Lower leg skin (tissue), 4 donors: Measurements from ENCODE around the gene NRSN2. TPM values are rescaled to one million over a fixed set of nuclear protein-coding genes. Genes with fewer than 3 reads are reported as not detected.

Experiments
- DNase-seq, 2 donors: peaks; one replicate each; pipeline ENCODE4 v3.0.0-alpha.2; 2019; ENCODE audit warnings: low spot score in 2 of 2
- H3K4me3 ChIP-seq: fragments of 200-600 bp; sonication (generic); 2 replicates; pipeline ENCODE4 v1.5.1; 2017; ENCODE audit warnings: mild to moderate bottlenecking, low read depth; ENCODE audit not compliant: poor library complexity, severe bottlenecking
- CTCF ChIP-seq, 3 donors: fragments of 450-650 bp; IDR thresholded peaks; one replicate each; pipeline ENCODE4 v1.5.1; 2016; ENCODE audit warnings: antibody characterized with exemption in 3 of 3, mild to moderate bottlenecking in 3 of 3, moderate library complexity in 2 of 3
- POLR2A ChIP-seq, 2 donors: fragments of 450-650 bp; IDR thresholded peaks; one replicate each; pipeline ENCODE4 v1.6.1; 2016 to 2017; ENCODE audit warnings: antibody characterized with exemption in 2 of 2, mild to moderate bottlenecking in 1 of 2, moderate library complexity in 1 of 2
- WGBS, 2 donors: methylation state at CpG; one replicate each; pipeline ENCODE4 v1.1.5; 2018; 5-methylcytosine and 5-hydroxymethylcytosine counted together
- intact Hi-C: fragments of 100-400 bp; cut with DNase I; formaldehyde crosslinking; loops from one replicate; pipeline ENCODE4 v1.15.0; 2023; ENCODE audit warnings: low total_unique reads
- total RNA-seq, 4 donors: library from RNA; depleted of rRNA; stranded (reverse); fragments of >200 nt; gene quantifications; one replicate each; pipeline ENCODE4 v1.1.0, GENCODE V29; 2016

NRSN2 gene
- total RNA-seq, 4 donors from 2014 or later = 4.4 to 16.6 (median 9.9) TPM

- whole genome bisulfite sequencing, 2 donors = 46 to 58% methylated on average over 6 of the region's 7 CpGs
- TF ChIP-seq POLR2A (IDR thresholded peaks at IDR 0.05) (no peak), CTCF (IDR thresholded peaks at IDR 0.05) (no peak)
- intact Hi-C loops = no loop called here
- H3K4me3 ChIP-seq = no peak overlapping the region
- no peak for DNase-seq
Measured at GRCh38 chr20:308427-309038, 38.4 kb upstream of the NRSN2 start.

- 7 to 9% methylated on average over 6 of the region's 6 CpGs for WGBS, 2 donors
- TF ChIP-seq CTCF (IDR thresholded peaks at IDR 0.05) (no peak), POLR2A (IDR thresholded peaks at IDR 0.05) (no peak)
- no peak overlapping the region for H3K4me3 ChIP-seq
- intact Hi-C loops = no loop called here
- DNase-seq = no peak
Measured at GRCh38 chr20:309306-309840, 37.5 kb upstream of the NRSN2 start.

- DNase-seq = peak; percentile 96 to 99
- 4 to 6% methylated on average over 27 to 31 of the region's 31 CpGs for WGBS, 2 donors
- TF ChIP-seq CTCF (IDR thresholded peaks at IDR 0.05) = no peak
- no peak for TF ChIP-seq POLR2A (IDR thresholded peaks at IDR 0.05)
Measured at GRCh38 chr20:309841-310644, 36.9 kb upstream of the NRSN2 start.

GRCh38 chr20:310645-311044 is 36.3 kb upstream of the NRSN2 start:
- no peak for DNase-seq
- intact Hi-C loops = no loop called here
- no peak for TF ChIP-seq CTCF (IDR thresholded peaks at IDR 0.05)
- H3K4me3 ChIP-seq = no peak overlapping the region
- 8% methylated on average over 7 of the region's 7 CpGs for WGBS, 2 donors

More at GRCh38 chr20:309841-310644, 36.9 kb upstream of the NRSN2 start:
- H3K4me3 ChIP-seq = no peak overlapping the region
- intact Hi-C loops = no loop called here

- WGBS, 2 donors = 77% methylated on average over 7 of the region's 7 CpGs
Measured at GRCh38 chr20:311609-312008, 35.3 kb upstream of the NRSN2 start.

More at GRCh38 chr20:311609-312008, 35.3 kb upstream of the NRSN2 start:
- TF ChIP-seq POLR2A (IDR thresholded peaks at IDR 0.05) (no peak), CTCF (IDR thresholded peaks at IDR 0.05) (no peak)
- H3K4me3 ChIP-seq = no peak overlapping the region
- no peak for DNase-seq
- intact Hi-C loops = no loop called here
